ENCODE data around the gene COL9A1.

COL9A1 gene

GRCh38 chr6:70234561-70235236 is 68.2 kb downstream of the COL9A1 start:
- no peak for DNase-seq
- no peak for TF ChIP-seq POLR2A (IDR thresholded peaks at IDR 0.05; ENCODE audit: low read length)

GRCh38 chr6:70231311-70231710 is 71.6 kb downstream of the COL9A1 start:
- no peak for DNase-seq
- no peak for TF ChIP-seq POLR2A (IDR thresholded peaks at IDR 0.05; ENCODE audit: low read length)
- TF ChIP-seq GATA1 (IDR thresholded peaks at IDR 0.05; ENCODE audit: low read depth, low read length): no peak

GRCh38 chr6:70225055-70225454 is 77.8 kb downstream of the COL9A1 start:
- TF ChIP-seq POLR2A (IDR thresholded peaks at IDR 0.05; ENCODE audit: low read length): no peak
- no peak for TF ChIP-seq GATA1 (IDR thresholded peaks at IDR 0.05; ENCODE audit: low read depth, low read length)
- no peak for DNase-seq

GRCh38 chr6:70222439-70222749 is 80.5 kb downstream of the COL9A1 start:
- TF ChIP-seq POLR2A (IDR thresholded peaks at IDR 0.05; ENCODE audit: low read length) (no peak), GATA1 (IDR thresholded peaks at IDR 0.05; ENCODE audit: low read depth, low read length) (no peak)
- no peak for DNase-seq

GRCh38 chr6:70221715-70222438 is 81.0 kb downstream of the COL9A1 start:
- TF ChIP-seq GATA1 (IDR thresholded peaks at IDR 0.05; ENCODE audit: low read depth, low read length) (no peak), POLR2A (IDR thresholded peaks at IDR 0.05; ENCODE audit: low read length) (no peak)
- DNase-seq: no peak

GRCh38 chr6:70221025-70221714 is 81.7 kb downstream of the COL9A1 start:
- DNase-seq: peak; percentile 27 to 56
- TF ChIP-seq GATA1 (IDR thresholded peaks at IDR 0.05; ENCODE audit: low read depth, low read length) (no peak), POLR2A (IDR thresholded peaks at IDR 0.05; ENCODE audit: low read length) (no peak)

- TF ChIP-seq POLR2A (IDR thresholded peaks at IDR 0.05; ENCODE audit: low read length) (no peak), GATA1 (IDR thresholded peaks at IDR 0.05; ENCODE audit: low read depth, low read length) (no peak)
- no peak for DNase-seq
Measured at GRCh38 chr6:70219943-70220613, 82.8 kb downstream of the COL9A1 start.

- no peak for TF ChIP-seq POLR2A (IDR thresholded peaks at IDR 0.05; ENCODE audit: low read length)
- no peak for TF ChIP-seq GATA1 (IDR thresholded peaks at IDR 0.05; ENCODE audit: low read depth, low read length)
- DNase-seq: no peak
Measured at GRCh38 chr6:70216767-70217166, 86.1 kb downstream of the COL9A1 start.

- no peak for DNase-seq
- TF ChIP-seq POLR2A (IDR thresholded peaks at IDR 0.05; ENCODE audit: low read length) (no peak), GATA1 (IDR thresholded peaks at IDR 0.05; ENCODE audit: low read depth, low read length) (no peak)
Measured at GRCh38 chr6:70215460-70216108, 87.3 kb downstream of the COL9A1 start.

GRCh38 chr6:70210462-70210861 is 92.4 kb downstream of the COL9A1 start:
- peak in 1 of 2 experiments; percentile 3 for DNase-seq
- TF ChIP-seq GATA1 (IDR thresholded peaks at IDR 0.05; ENCODE audit: low read depth, low read length) (no peak), POLR2A (IDR thresholded peaks at IDR 0.05; ENCODE audit: low read length) (no peak)

GRCh38 chr6:70208235-70208790 is 94.6 kb downstream of the COL9A1 start:
- TF ChIP-seq GATA1 (IDR thresholded peaks at IDR 0.05; ENCODE audit: low read depth, low read length) (no peak), POLR2A (IDR thresholded peaks at IDR 0.05; ENCODE audit: low read length) (no peak)
- no peak for DNase-seq

GRCh38 chr6:70198785-70199184 is 104.1 kb downstream of the COL9A1 start:
- TF ChIP-seq POLR2A (IDR thresholded peaks at IDR 0.05; ENCODE audit: low read length) (no peak), GATA1 (IDR thresholded peaks at IDR 0.05; ENCODE audit: low read depth, low read length) (no peak)
- DNase-seq: no peak

- TF ChIP-seq POLR2A (IDR thresholded peaks at IDR 0.05; ENCODE audit: low read length): no peak
- no peak for TF ChIP-seq GATA1 (IDR thresholded peaks at IDR 0.05; ENCODE audit: low read depth, low read length)
- no peak for DNase-seq
Measured at GRCh38 chr6:70196531-70196930, 106.4 kb downstream of the COL9A1 start.
